ENCODE data around the gene OLFML2A.

- TF ChIP-seq FOXM1 (IDR thresholded peaks at IDR 0.05; ENCODE audit: borderline replicate concordance): no peak
- no peak for TF ChIP-seq SP1 (IDR thresholded peaks at IDR 0.05)
- no peak for TF ChIP-seq ELF4 (IDR thresholded peaks at IDR 0.05)
- no peak for TF ChIP-seq LEF1 (IDR thresholded peaks at IDR 0.05; ENCODE audit: borderline replicate concordance)
- no peak for TF ChIP-seq ZNF384 (IDR thresholded peaks at IDR 0.05)
- no peak for TF ChIP-seq TARDBP (IDR thresholded peaks at IDR 0.05)
- TF ChIP-seq FOXA1 (IDR thresholded peaks at IDR 0.05): no peak
- TF ChIP-seq BHLHE40 (IDR thresholded peaks at IDR 0.05; ENCODE audit: borderline replicate concordance): no peak
- TF ChIP-seq ARNT (IDR thresholded peaks at IDR 0.05): no peak
- TF ChIP-seq CTBP1 (IDR thresholded peaks at IDR 0.05; ENCODE audit: borderline replicate concordance): no peak
These were observed 12.0 kb upstream of the OLFML2A start for GRCh38 chr9:124764774-124765438.

All from HEK293T (cell line).